NCI-H1694 treated with DMSO at 0.1 percent for 48 hours (cell line): Measurements from ENCODE around the gene AEBP1.

Source experiments
- DNase-seq: peaks from one replicate; lab custom pipeline; 2025; lab: John Stamatoyannopoulos, UW

AEBP1 gene

DNA sequence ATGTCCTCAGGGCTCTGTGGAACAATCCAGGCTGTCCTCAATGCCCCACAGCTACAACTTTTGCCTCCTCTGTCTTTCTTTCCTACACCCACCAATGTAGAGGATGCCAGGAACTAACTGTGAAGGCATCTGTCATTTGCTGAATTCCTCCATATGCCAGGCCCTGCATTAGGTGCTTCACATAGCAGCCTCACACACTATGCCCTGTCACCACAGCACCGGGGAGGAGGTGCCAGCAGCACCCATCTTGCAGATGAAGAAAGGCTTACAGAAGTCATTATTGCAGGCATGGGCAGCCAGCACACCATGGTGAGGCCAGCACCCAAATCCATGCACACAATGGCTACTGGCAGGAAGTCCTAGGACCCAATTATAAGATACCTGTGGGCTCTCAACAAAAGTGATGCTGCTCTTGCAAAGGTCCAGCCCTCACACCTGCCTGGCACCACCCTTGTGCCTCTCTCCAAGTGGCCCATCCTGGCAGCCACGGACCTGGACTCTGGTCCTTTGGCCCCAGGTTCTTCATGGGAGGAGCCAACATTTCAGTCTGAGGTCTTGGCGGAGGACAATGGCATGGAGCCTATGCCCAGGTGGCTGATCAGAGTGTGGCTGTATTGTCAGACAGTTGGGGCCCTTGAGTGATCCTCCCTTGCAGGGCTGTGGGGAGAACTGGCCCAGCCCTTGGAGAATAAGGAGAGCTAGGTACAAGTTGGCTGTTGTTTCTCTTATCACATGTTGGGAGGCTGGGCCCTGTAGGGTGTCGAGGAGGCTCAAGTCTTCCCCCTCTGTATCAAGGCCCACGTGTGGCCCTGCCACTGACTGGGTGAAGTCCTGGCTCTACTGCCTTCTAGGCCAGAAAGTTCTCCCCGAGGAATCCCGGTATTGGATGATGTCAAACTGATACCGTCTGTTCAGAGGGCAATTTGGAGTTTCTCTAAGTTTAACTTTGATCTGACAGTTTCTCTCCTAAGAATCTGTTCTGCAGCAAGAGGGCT is 51.3 kb downstream of the AEBP1 start:
- DNase-seq, result no peak

DNA sequence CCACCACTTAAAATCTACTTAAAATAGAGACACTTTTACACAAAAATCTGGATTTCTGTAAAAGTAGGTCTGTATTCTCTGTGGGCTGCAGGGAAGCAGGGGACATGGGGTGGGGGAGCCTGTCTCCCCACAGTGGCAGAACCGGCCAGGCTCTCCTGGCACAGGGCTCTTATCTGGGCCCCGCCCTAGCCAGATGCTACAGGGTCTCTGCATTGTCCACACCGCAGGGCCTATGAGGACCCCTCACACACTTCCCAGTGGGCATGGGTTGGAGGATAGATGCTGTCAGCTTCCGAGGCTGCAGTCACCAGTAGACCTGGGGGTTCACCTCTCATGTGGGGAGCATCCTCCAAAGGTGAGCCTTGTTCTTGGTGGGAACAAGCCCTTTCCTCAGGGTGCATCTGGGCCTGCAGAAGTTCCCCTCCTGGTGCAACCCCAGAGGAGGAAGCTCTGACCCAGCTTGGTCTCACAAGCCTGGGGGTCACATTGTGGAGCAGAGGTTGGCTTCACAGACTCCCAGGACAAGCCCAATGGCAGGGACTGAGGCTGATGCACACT is 52.4 kb downstream of the AEBP1 start:
- DNase-seq, result no peak

DNA sequence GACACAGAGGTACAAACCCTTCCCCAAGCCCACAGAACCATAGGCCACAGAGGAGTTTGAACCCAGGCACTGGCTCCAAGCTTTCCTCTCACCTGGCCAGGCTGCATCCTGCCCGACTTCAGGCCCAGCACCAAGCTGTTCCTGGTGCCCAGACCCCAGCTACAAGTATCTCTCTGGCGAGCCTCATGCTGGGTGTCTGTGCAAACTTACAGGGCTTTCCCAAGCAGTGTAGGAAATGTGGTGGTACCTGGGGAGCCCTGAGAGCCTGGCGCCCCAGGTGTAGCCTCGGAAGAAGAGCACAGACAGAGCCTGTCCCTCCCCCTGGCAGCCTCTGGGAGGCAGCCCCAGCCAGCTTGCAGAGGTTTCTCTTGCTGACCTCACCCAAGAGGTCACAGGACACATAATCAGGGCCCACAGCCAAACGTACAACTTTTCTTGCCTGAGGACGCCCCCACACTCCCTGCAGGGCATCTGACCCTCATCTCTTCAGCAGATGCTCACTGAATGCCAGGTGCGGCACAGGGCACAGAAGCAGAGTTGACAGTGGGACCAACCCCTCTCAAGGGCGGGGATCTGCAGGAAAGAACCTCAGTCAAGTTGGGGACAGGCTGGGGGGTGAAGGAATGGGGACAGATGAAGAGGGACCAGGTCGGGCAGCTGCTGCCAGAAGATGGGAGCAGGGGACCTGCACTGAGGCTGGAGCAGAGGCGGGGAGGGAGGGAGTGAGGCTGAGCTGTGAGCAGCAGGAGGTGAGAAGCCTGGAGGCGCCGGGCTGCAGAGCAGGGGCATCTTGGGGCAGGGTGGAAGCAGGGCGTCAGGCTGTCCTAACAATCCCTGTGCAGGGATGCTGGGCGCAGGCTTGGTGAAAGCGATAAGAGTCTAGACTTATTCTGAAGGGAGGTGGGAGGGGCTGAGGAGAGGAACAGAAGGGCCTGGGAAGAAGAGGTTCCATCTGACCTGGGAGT is 53.3 kb downstream of the AEBP1 start:
- DNase-seq, result no peak

DNA sequence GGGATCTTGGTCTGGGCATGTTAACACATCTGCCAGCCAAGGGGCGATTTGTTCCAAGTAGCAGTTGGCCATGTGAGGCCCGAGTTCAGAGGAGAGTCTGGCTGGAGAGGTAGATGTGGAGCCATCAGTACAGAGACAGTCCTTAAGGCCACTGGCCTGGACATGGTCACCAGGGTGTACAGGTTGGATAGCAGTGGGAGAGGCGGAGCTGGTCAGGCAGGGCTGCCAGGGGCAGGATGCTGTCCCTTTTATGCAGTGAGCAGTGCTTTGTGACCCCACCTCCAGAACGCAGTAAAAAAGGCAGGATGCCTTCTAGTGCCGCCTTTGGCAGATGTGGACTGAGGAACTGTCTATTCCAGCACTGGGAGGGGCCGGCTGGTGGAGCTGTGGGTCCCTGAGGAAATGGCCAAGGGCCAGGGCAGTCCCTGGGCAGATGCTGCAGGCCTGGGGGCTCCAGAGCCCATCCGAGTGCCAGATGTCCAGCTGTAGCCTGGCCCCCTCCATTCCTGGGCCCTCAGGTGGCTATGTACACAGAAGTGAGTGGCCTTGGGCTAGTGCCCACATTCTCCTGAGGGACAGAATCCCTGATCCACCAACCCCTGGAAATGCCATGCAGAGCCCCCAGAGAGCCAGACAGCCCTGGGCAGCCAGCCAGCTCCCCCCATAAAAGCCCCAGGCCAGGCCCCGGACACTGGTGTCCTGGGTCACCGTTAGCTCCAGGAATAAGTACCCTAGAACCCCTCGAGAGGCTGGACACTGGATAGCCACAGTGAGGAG is 54.1 kb downstream of the AEBP1 start:
- no peak for DNase-seq

DNA sequence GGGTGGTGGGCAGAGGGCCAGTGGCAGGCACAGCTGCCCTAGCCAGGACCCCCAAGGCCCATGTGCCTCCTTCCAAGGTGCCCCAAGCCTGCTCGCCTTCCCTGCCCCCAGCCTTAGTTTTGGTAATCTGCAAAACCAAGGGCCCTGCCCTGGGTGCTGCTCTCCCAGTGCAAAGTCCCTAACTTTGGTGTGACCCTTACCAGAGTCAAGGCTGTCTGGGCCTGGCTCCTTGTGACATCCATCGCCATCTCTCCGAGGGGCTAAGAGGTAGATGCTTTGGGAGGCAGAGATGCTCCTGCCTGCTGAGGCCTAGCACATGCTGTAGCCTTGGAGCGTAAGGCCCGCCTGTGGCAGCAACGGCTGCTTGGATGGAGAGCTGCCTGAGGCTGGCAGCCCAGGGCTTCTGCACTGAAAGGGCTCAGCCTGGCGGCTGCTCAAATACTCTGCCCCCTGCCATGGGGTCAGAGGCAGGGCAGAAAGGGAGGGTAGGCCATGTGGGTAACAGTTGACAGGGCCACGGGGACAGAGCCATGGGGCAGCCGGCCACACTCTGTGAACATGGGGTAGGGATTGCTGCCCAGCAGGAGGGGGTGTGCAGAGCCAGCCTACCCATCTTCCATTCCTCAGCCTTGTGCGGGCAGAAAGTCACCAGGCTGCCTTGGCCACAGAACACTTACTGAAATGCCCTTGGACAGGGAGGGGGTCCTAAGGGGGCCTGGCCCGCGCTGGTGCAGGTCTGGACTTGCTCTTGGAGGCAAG is 54.9 kb downstream of the AEBP1 start:
- no peak for DNase-seq

DNA sequence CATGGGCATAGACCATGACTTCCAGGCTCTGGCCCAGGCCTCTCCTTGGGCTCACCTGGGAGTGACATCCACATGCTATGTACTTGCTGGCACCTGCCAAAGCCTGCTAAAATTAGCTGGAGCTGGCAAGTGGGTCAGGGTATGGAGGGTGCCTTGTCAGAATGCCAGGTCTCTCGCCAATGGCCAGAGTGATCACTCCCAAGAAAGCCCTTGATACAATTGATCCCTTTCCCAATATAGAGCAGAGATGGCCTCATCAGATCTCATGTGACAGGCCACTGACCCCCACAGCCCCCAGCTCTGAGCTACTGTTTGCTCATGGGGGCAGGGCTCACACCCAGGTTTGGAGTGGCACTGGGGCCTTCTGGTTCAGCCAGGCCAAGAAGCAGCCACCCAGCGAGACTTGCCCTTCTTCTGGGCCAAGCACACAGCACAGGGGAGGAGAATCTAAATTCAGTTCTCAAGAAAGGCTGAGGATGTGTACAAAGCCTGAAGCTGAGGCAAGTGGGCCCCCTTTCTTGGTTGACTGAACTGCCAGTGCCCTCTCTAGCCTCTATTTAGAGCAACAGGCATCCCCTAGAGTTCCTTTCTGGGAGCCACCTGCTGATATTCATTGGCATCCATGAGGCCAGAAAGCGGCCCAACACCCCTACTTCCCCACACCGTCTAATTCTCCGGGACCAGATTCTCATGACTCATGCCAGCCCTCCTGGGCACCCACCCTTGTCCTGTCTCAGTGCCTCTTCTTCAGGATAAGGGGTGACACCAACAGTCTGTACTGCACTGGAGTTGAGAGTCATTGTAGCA is 55.9 kb downstream of the AEBP1 start:
- DNase-seq, result no peak

DNA sequence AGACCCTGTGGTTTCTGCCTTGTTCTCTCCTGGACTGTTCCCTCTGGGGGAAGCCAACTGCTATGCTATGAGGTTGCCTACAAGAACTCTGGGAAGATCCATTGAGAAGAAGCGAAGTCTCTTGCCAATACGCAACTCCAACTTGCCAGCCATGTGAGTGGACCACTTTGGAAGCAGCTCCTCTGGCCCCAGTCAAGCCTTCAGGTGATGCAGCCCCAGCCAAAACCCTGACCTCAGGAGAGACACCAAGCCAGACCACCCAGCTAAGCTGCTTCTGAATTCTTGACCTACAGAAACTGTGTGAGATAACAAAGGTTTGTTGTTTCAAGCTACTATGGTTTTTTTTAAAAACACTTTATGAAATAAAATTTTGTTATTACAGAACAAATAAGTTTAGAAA is 57.2 kb downstream of the AEBP1 start:
- no peak for DNase-seq

DNA sequence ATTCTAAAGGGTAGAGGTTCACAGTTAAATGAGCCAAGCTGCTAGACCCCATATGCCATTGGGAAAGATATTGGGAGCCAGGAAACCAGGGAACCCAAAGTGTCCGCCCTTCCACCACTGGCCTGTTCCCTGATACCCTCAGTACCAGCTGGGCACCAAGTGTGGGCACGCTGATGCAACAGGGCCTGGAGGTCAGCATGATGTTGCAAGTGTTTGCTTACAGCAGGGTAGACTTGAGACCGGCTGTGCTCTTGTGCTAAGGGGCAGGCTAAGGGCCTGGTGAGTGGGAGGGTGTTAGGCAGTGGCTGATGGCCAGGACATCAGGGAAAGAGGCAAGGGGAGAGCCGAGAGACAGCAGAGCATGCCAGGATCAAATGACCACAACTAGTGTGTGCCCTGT is 58.0 kb downstream of the AEBP1 start:
- no peak for DNase-seq

DNA sequence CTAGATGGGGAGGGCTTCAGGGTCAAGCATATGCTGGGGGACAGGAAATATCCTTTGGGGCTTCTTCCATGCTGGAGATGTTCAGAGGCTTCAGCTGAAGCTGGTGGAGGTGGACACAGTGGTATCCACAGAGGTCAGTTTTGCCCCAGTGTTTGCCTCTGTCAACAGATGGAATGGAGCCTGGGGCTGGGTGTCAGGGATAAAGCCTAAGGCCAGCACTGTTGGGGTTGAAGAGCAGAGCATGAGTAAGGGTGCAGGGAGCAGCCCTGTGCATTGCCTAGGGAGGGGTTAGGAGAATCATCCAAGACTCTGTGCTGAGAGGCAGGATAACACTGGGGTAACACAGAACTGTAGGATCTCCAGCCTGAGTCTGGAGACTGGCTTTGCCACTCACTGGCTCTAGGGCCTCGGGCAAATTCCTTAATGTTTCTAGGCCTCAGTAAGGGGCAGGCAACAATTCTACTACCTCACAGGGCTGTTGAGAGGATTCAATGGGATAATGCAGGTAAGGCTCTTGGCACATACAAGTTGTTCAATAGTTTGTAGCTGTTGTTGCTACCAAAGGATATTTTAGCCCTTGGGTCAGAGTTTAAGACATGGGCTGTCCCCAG is 58.7 kb downstream of the AEBP1 start:
- DNase-seq, result no peak

DNA sequence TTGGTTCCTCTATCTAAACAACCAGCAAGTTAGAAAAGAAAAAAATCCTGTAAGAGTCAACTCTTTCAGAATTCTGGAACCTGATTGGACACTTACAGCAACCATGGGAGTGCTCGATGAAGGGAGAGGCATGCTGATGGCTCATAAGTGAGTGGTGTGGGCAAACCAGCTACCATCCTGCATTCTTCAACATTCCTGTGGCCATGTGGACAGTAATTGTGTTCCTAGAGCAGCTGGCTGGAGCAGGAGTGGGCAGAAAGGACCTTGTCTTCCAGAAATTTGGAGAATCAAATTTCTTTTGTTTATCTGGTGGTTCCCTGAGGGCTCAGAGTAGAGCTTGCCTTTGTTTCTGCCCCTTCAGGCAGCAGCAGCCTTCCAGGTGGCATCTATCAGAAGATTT is 59.4 kb downstream of the AEBP1 start:
- DNase-seq, result no peak
